HFF-Myc (cell line): ENCODE results near the gene EPHB2.

ENCODE experiments used
- DNase-seq: peaks from one replicate; pipeline ENCODE4 v3.0.0-alpha.2; 2011; ENCODE audit warnings: low read depth; ENCODE audit errors: extremely low read depth
- H3K4me3 ChIP-seq: replicated peaks from 2 replicates; pipeline ENCODE4 v1.5.1; 2011; ENCODE audit warnings: low read depth, mild to moderate bottlenecking, control low read depth, low read length
- CTCF ChIP-seq: IDR thresholded peaks from 2 replicates; pipeline ENCODE4 v1.5.1; 2012; ENCODE audit warnings: mild to moderate bottlenecking, low read depth, low read length, control low read depth; ENCODE audit errors: missing control alignments

Gene EPHB2

GRCh38 chr1:22749919-22750684, 39.5 kb downstream of the EPHB2 start:
- peak; percentile 96 for DNase-seq
- H3K4me3 ChIP-seq: no peak overlapping the region
- TF ChIP-seq CTCF: no peak

GRCh38 chr1:22750685-22751051, 40.0 kb downstream of the EPHB2 start:
- TF ChIP-seq CTCF: no peak
- H3K4me3 ChIP-seq: no peak overlapping the region
- DNase-seq: no peak

GRCh38 chr1:22751124-22751531, 40.5 kb downstream of the EPHB2 start:
- no peak overlapping the region for H3K4me3 ChIP-seq
- no peak for DNase-seq
- no peak for TF ChIP-seq CTCF

- H3K4me3 ChIP-seq: no peak overlapping the region
- no peak for TF ChIP-seq CTCF
- DNase-seq: no peak
These were observed 41.7 kb downstream of the EPHB2 start for GRCh38 chr1:22752339-22752738.

GRCh38 chr1:22753481-22753971, 42.9 kb downstream of the EPHB2 start:
- TF ChIP-seq CTCF: no peak
- H3K4me3 ChIP-seq: peak overlapping the region; percentile 9; the same call in 1 of the 2 replicates
- peak; percentile 84 for DNase-seq

GRCh38 chr1:22754106-22754768, 43.6 kb downstream of the EPHB2 start:
- H3K4me3 ChIP-seq: no peak overlapping the region
- no peak for DNase-seq
- TF ChIP-seq CTCF: no peak
